GM12874 (cell line): Measurements from ENCODE around the gene RRP9.

Experiments
- CTCF ChIP-seq: IDR thresholded peaks from 2 replicates; pipeline ENCODE4 v1.5.1; 2011; ENCODE audit warnings: low read depth, mild to moderate bottlenecking, control low read depth, low read length, moderate library complexity; ENCODE audit not compliant: insufficient read depth

Gene RRP9

GRCh38 chr3:51941798-51942602 lies at the start of gene RRP9, which contains the start of gene PARP3:
RRP9 (minus strand) TSS chr3:51941904; CDS start chr3:51941867, 37 bp downstream.
PARP3 (plus strand) TSS chr3:51942363; CDS start chr3:51943356, 993 bp downstream.
- TF ChIP-seq CTCF: peak; percentile 100

GRCh38 chr3:51988286-51989146 lies 46.8 kb upstream of the RRP9 start:
- no peak for TF ChIP-seq CTCF

GRCh38 chr3:51987568-51987967 lies 45.9 kb upstream of the RRP9 start:
- no peak for TF ChIP-seq CTCF

GRCh38 chr3:51986010-51986947 lies 44.6 kb upstream of the RRP9 start:
- no peak for TF ChIP-seq CTCF

- TF ChIP-seq CTCF: no peak
Measured at GRCh38 chr3:51985063-51985462, 43.4 kb upstream of the RRP9 start.

GRCh38 chr3:51984269-51984647 lies 42.6 kb upstream of the RRP9 start:
- no peak for TF ChIP-seq CTCF
